Activated B cell treated with CpG ODN at 0.5 μM for 24 hours (primary cell): ENCODE data around the gene MIDN. TPM values are rescaled to one million over a fixed set of nuclear protein-coding genes. Genes with fewer than 3 reads are reported as not detected.

Experiments used
- ATAC-seq: fragments of 200-7000 bp; cut with Tn5 transposase; one replicate; pipeline ENCODE4 v1.10.0; 2021; ENCODE audit warnings: low read depth, mild to moderate bottlenecking, moderate library complexity
- CTCF ChIA-PET: fragments of 350-600 bp; sonication (Branson Sonifier 250); formaldehyde crosslinking; loops from one replicate; lab custom pipeline; 2021; ENCODE audit warnings: antibody characterized with exemption; lab: Charles Lee
- POLR2A ChIA-PET: fragments of 350-600 bp; sonication (Branson Sonifier 250); formaldehyde crosslinking; loops from one replicate; lab custom pipeline; 2021; ENCODE audit warnings: antibody characterized with exemption; lab: Charles Lee
- DNase-seq: peaks from one replicate; pipeline ENCODE4 v3.0.0; 2022
- H3K27ac Mint-ChIP-seq: one replicate; pipeline ENCODE4 v1.8.0; 2020; ENCODE audit warnings: mixed read lengths
- H3K27me3 Mint-ChIP-seq: one replicate; pipeline ENCODE4 v1.8.0; 2021; ENCODE audit warnings: mixed read lengths
- H3K36me3 Mint-ChIP-seq: one replicate; pipeline ENCODE4 v1.8.0; 2021; ENCODE audit warnings: low read depth, mixed read lengths
- H3K4me1 Mint-ChIP-seq: one replicate; pipeline ENCODE4 v1.8.0; 2021; ENCODE audit warnings: mixed read lengths
- H3K4me3 Mint-ChIP-seq: one replicate; pipeline ENCODE4 v1.8.0; 2020; ENCODE audit warnings: mild to moderate bottlenecking, mixed read lengths
- H3K9me3 Mint-ChIP-seq: one replicate; pipeline ENCODE4 v1.8.0; 2020; ENCODE audit warnings: mixed read lengths
- CTCF ChIP-seq: fragments of 200-600 bp; IDR thresholded peaks from one replicate; pipeline ENCODE4 v1.8.0; 2022; ENCODE audit warnings: antibody characterized with exemption, mild to moderate bottlenecking
- intact Hi-C: fragments of 100-400 bp; cut with micrococcal nuclease; formaldehyde crosslinking; loops from one replicate; pipeline ENCODE4 v1.15.1; 2024
- total RNA-seq: library from RNA; stranded (reverse); gene quantifications from 2 replicates; pipeline ENCODE4 v1.2.3, GENCODE V29; 2022

The MIDN gene
- total RNA-seq, 1 donor from 2014 or later = 68.4 TPM

GRCh38 chr19:1250437-1251260 lies 2.3 kb downstream of the MIDN start:
- Mint-ChIP-seq H3K9me3 (no peaks in the 10 kb centered on the region), H3K27me3 (no peaks in the 10 kb centered on the region), H3K36me3 (peaks cover 23% of the 10 kb centered on the region), H3K4me3 (peak overlapping the region; percentile 89), H3K27ac (peak overlapping the region; percentile 89), H3K4me1 (peaks cover 35% of the 10 kb centered on the region)
- no peak for ATAC-seq
- DNase-seq = peak; percentile 60
- TF ChIP-seq CTCF = no peak
- ChIA-PET CTCF (interaction anchor here (1.0 kb wide), 1 partner anchor 16 kb away, joined by 3 read pairs; no protein-coding TSS in a partner anchor), POLR2A (interaction anchor here (0.7 to 3.2 kb wide), 8 partner anchors 9 to 25 kb away, joined by 4 to 283 read pairs (median 12); partner anchors contain the start of genes CIRBP and FAM174C)
- intact Hi-C loops = no loop called here

DNA sequence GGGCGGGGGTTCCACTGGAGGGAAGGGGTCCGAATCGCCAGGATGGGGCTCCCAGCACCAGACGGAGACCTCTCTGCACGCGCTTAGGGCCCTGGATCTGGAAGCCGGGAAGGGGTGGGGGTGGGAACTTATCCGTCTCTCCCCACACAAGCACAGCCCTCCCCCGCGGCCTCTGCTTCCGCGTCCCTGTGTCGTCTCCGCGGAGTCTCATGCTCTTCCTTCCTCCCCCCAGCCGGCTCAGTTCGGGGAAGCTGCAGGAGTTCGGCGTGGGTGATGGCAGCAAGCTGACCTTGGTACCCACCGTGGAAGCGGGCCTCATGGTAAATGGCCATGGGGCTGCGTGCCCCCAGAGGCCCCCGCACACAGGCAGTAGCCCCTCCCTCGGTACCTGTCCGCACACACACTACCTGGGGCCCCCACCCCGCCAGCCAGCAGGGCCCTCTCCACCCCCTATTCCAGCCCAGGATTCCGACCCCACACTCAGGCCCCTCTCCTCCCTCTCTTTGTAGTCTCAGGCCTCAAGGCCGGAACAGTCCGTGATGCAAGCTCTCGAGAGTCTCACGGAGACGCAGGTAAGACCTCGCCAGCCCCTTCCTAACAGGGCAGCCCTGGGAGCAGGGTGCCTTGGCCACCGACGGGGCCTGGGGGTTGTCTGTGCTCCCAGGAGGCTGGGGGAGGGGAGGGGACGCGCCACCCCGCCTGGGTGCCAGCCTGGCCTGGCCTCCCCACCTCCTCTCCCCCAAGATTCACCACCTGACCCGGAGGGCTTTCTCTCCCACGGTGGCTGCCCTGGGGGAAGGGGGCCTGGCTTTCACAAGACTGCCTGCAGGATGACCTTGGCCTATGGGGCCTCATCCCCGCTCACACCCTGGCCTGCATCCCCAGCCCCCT lies 3.2 kb downstream of the MIDN start:
- peak overlapping the region; percentile 89 for H3K4me3 Mint-ChIP-seq
- ATAC-seq (no peak), DNase-seq (peak; percentile 53)
- no peak for TF ChIP-seq CTCF
- ChIA-PET CTCF (interaction anchor here (1.0 kb wide), 1 partner anchor 18 kb away, joined by 3 read pairs; the partner anchor contains the start of gene CIRBP), POLR2A (interaction anchor here (0.7 to 3.2 kb wide), 9 partner anchors 8 to 1501 kb away, joined by 3 to 283 read pairs (median 5); partner anchors contain the start of genes CIRBP and FAM174C)
- peak overlapping the region; percentile 89 for H3K27ac Mint-ChIP-seq
- intact Hi-C loops = no loop called here
- peaks cover 32% of the 10 kb centered on the region for H3K36me3 Mint-ChIP-seq
- no peaks in the 10 kb centered on the region for H3K9me3 Mint-ChIP-seq
- H3K27me3 Mint-ChIP-seq = no peaks in the 10 kb centered on the region
- H3K4me1 Mint-ChIP-seq = peaks cover 38% of the 10 kb centered on the region

- POLR2A ChIA-PET = interaction anchor here (0.6 to 4.8 kb wide), 20 partner anchors 8 to 1500 kb away, joined by 3 to 283 read pairs (median 6); partner anchors contain the start of genes ARHGAP45, CIRBP and FAM174C
- CTCF ChIA-PET = interaction anchor here (1.0 to 2.2 kb wide), 4 partner anchors 8 to 17 kb away, joined by 3 to 26 read pairs (median 12); partner anchors contain the start of gene CIRBP
Measured at GRCh38 chr19:1252221-1252820, 3.9 kb downstream of the MIDN start.

More at GRCh38 chr19:1252221-1252820, 3.9 kb downstream of the MIDN start:
- Mint-ChIP-seq H3K4me3 (peak overlapping the region; percentile 89), H3K9me3 (no peaks in the 10 kb centered on the region), H3K27ac (peak overlapping the region; percentile 80), H3K4me1 (peaks cover 39% of the 10 kb centered on the region), H3K27me3 (no peaks in the 10 kb centered on the region), H3K36me3 (peaks cover 35% of the 10 kb centered on the region)
- ATAC-seq (no peak), DNase-seq (peak; percentile 49)
- TF ChIP-seq CTCF = no peak
- intact Hi-C loops = no loop called here
